HFFc6 (cell line): ENCODE measurements around the gene KLRG1. TPM values are rescaled to one million over a fixed set of nuclear protein-coding genes. Genes with fewer than 3 reads are reported as not detected.

Source experiments
- DNase-seq: peaks from one replicate; pipeline ENCODE4 v3.0.0-alpha.2; 2018
- H3K27ac Mint-ChIP-seq: 2 replicates; pipeline ENCODE4 v1.8.0; 2020; ENCODE audit warnings: mild to moderate bottlenecking, mixed read lengths
- H3K27me3 Mint-ChIP-seq: 2 replicates; pipeline ENCODE4 v1.8.0; 2021; ENCODE audit warnings: mild to moderate bottlenecking, moderate library complexity, mixed read lengths; ENCODE audit not compliant: insufficient read depth
- H3K36me3 Mint-ChIP-seq: 2 replicates; pipeline ENCODE4 v1.8.0; 2021; ENCODE audit warnings: low read depth, mixed read lengths
- H3K4me1 Mint-ChIP-seq: 2 replicates; pipeline ENCODE4 v1.8.0; 2020; ENCODE audit warnings: low read depth, mixed read lengths
- H3K4me3 Mint-ChIP-seq: 2 replicates; pipeline ENCODE4 v1.8.0; 2020; ENCODE audit warnings: mild to moderate bottlenecking, moderate library complexity, mixed read lengths
- H3K9me3 Mint-ChIP-seq: 2 replicates; pipeline ENCODE4 v1.8.0; 2020; ENCODE audit warnings: mild to moderate bottlenecking, mixed read lengths
- CTCF ChIP-seq: fragments of 200-600 bp; sonication (generic); IDR thresholded peaks from 2 replicates; pipeline ENCODE4 v1.5.0; 2021; ENCODE audit warnings: antibody characterized with exemption, mild to moderate bottlenecking
- total RNA-seq, 6 experiments: library from RNA; stranded (reverse); fragmentation: NEBNext Ultra II Directional; extraction: Animal tissue kit (Norgen Biotek cat#: 25700); gene quantifications; 2 replicates in 1 of 6; 3 replicates in 5 of 6; pipeline ENCODE4 v1.2.3, GENCODE V29; 2021

The KLRG1 gene
- total RNA-seq, 6 experiments from 2014 or later = 0.25 to 0.26 TPM; not detected in 4

- Mint-ChIP-seq H3K27ac (no peak overlapping the region), H3K9me3 (peaks cover 8% of the 10 kb centered on the region; the same call in 1 of the 2 replicates), H3K27me3 (no peaks in the 10 kb centered on the region), H3K4me1 (no peaks in the 10 kb centered on the region), H3K36me3 (no peaks in the 10 kb centered on the region), H3K4me3 (no peak overlapping the region)
- no peak for TF ChIP-seq CTCF
- DNase-seq = no peak
These were observed 35.2 kb downstream of the KLRG1 start for GRCh38 chr12:9024512-9024911.

GRCh38 chr12:9027161-9028059 lies 38.1 kb downstream of the KLRG1 start:
- Mint-ChIP-seq H3K27me3 (no peaks in the 10 kb centered on the region), H3K9me3 (peaks cover 8% of the 10 kb centered on the region; the same call in 1 of the 2 replicates), H3K4me1 (no peaks in the 10 kb centered on the region), H3K36me3 (no peaks in the 10 kb centered on the region), H3K27ac (no peak overlapping the region), H3K4me3 (no peak overlapping the region)
- no peak for DNase-seq
- TF ChIP-seq CTCF = no peak

- no peak overlapping the region for H3K27ac Mint-ChIP-seq
- H3K27me3 Mint-ChIP-seq = peaks cover 2% of the 10 kb centered on the region; the same call in 1 of the 2 replicates
- DNase-seq = no peak
- H3K4me3 Mint-ChIP-seq = no peak overlapping the region
- no peaks in the 10 kb centered on the region for H3K36me3 Mint-ChIP-seq
- peaks cover 4% of the 10 kb centered on the region; the same call in 1 of the 2 replicates for H3K9me3 Mint-ChIP-seq
- TF ChIP-seq CTCF = no peak
- H3K4me1 Mint-ChIP-seq = no peaks in the 10 kb centered on the region
These were observed 41.4 kb downstream of the KLRG1 start for GRCh38 chr12:9030776-9031175.

GRCh38 chr12:9032202-9032964 lies 43.0 kb downstream of the KLRG1 start:
- Mint-ChIP-seq H3K27ac (no peak overlapping the region), H3K36me3 (no peaks in the 10 kb centered on the region), H3K27me3 (peaks cover 2% of the 10 kb centered on the region; the same call in 1 of the 2 replicates), H3K4me3 (no peak overlapping the region), H3K4me1 (no peaks in the 10 kb centered on the region), H3K9me3 (peaks cover 4% of the 10 kb centered on the region; the same call in 1 of the 2 replicates)
- TF ChIP-seq CTCF = no peak
- no peak for DNase-seq

- no peaks in the 10 kb centered on the region for H3K36me3 Mint-ChIP-seq
- TF ChIP-seq CTCF = no peak
- no peak overlapping the region for H3K27ac Mint-ChIP-seq
- H3K27me3 Mint-ChIP-seq = peaks cover 2% of the 10 kb centered on the region; the same call in 1 of the 2 replicates
- H3K4me3 Mint-ChIP-seq = no peak overlapping the region
- no peak for DNase-seq
- H3K9me3 Mint-ChIP-seq = peaks cover 4% of the 10 kb centered on the region; the same call in 1 of the 2 replicates
- H3K4me1 Mint-ChIP-seq = no peaks in the 10 kb centered on the region
These were observed 44.0 kb downstream of the KLRG1 start for GRCh38 chr12:9033265-9033887.
